Astrocyte of the cerebellum (primary cell): ENCODE data around the gene C14orf119.
A peak's percentile ranks its signal among the peaks of the same experiment; 100 is the strongest.

Source experiments
- DNase-seq: peaks from one replicate; pipeline ENCODE4 v3.0.0-alpha.2; 2011; ENCODE audit warnings: low read depth
- H3K4me3 ChIP-seq: 2 replicates; pipeline ENCODE4 v1.5.1; 2011; ENCODE audit warnings: mild to moderate bottlenecking, low read depth, low read length, moderate library complexity
- CTCF ChIP-seq: IDR thresholded peaks from 2 replicates; pipeline ENCODE4 v1.5.1; 2012; ENCODE audit warnings: low read length, low read depth, moderate library complexity, mild to moderate bottlenecking; ENCODE audit errors: missing control alignments
- in situ Hi-C: cut with HindIII; loops from 2 replicates; pipeline ENCODE4 v1.10.0; 2017; ENCODE audit warnings: low sequenced_read_pairs

C14orf119 gene

GRCh38 chr14:23120541-23121251 lies 25.4 kb downstream of the C14orf119 start:
- in situ Hi-C loops = no loop called here
- DNase-seq = peak; percentile 78
- no peak overlapping the region for H3K4me3 ChIP-seq
- peak; percentile 100 for TF ChIP-seq CTCF

- DNase-seq = peak; percentile 41
- H3K4me3 ChIP-seq = no peak overlapping the region
- in situ Hi-C loops = no loop called here
- TF ChIP-seq CTCF = no peak
These were observed 26.1 kb downstream of the C14orf119 start for GRCh38 chr14:23121361-23121771.

- TF ChIP-seq CTCF = no peak
- in situ Hi-C loops = no loop called here
- H3K4me3 ChIP-seq = no peak overlapping the region
- no peak for DNase-seq
These were observed 26.8 kb downstream of the C14orf119 start for GRCh38 chr14:23122086-23122485.

- in situ Hi-C loops = no loop called here
- H3K4me3 ChIP-seq = no peak overlapping the region
- no peak for TF ChIP-seq CTCF
- DNase-seq = no peak
These were observed 28.1 kb downstream of the C14orf119 start for GRCh38 chr14:23123419-23123818.

- no peak for DNase-seq
- H3K4me3 ChIP-seq = no peak overlapping the region
- in situ Hi-C loops = no loop called here
- no peak for TF ChIP-seq CTCF
These were observed 29.1 kb downstream of the C14orf119 start for GRCh38 chr14:23124337-23124954.

GRCh38 chr14:23125011-23125410 lies 29.7 kb downstream of the C14orf119 start:
- TF ChIP-seq CTCF = no peak
- no peak for DNase-seq
- in situ Hi-C loops = no loop called here
- H3K4me3 ChIP-seq = no peak overlapping the region
